ENCODE results near the gene ZNF234.

GRCh38 chr19:44204772-44205171, 63.4 kb downstream of the ZNF234 start:
- TF ChIP-seq POLR2AphosphoS5 (IDR thresholded peaks at IDR 0.05; ENCODE audit: low read depth, low read length) (no peak), FOXP2 (optimal IDR thresholded peaks at IDR 0.05; ENCODE audit: borderline replicate concordance, extremely low read depth, extremely low read length, insufficient read depth) (no peak), SIN3A (IDR thresholded peaks at IDR 0.05; ENCODE audit: borderline replicate concordance, insufficient read depth, low read length) (no peak), TAF1 (IDR thresholded peaks at IDR 0.05; ENCODE audit: borderline replicate concordance, insufficient read depth, low read length) (no peak), REST (IDR thresholded peaks at IDR 0.05; ENCODE audit: insufficient read depth in 1 of 2, low read depth in 2 of 2, low read length in 2 of 2) (no peak)

Data from PFSK-1 (cell line).